Endothelial cell of umbilical vein (primary cell): Measurements from ENCODE around the gene CHST14.

Experiments used
- MYC ChIP-seq: IDR thresholded peaks from one replicate; pipeline ENCODE4 v1.6.1; 2011; ENCODE audit warnings: mild to moderate bottlenecking, low read depth, low read length
- POLR2A ChIP-seq: IDR thresholded peaks from 2 replicates; pipeline ENCODE4 v1.6.1; 2012; ENCODE audit warnings: low read depth, mild to moderate bottlenecking, control low read depth, low read length
- TF ChIP-seq, protein P1 (sequence below), 2 donors: IDR thresholded peaks; 1 replicate in 1 of 2; 2 replicates in 1 of 2; pipeline ENCODE4 v1.5.1; 2011; ENCODE audit warnings: low read length in 2 of 2, mild to moderate bottlenecking in 2 of 2, moderate library complexity in 2 of 2, control low read depth in 1 of 2, inconsistent platforms in 1 of 2, low read depth in 1 of 2; ENCODE audit not compliant: insufficient read depth in 1 of 2; ENCODE audit errors: extremely low read depth in 1 of 2

DNA sequence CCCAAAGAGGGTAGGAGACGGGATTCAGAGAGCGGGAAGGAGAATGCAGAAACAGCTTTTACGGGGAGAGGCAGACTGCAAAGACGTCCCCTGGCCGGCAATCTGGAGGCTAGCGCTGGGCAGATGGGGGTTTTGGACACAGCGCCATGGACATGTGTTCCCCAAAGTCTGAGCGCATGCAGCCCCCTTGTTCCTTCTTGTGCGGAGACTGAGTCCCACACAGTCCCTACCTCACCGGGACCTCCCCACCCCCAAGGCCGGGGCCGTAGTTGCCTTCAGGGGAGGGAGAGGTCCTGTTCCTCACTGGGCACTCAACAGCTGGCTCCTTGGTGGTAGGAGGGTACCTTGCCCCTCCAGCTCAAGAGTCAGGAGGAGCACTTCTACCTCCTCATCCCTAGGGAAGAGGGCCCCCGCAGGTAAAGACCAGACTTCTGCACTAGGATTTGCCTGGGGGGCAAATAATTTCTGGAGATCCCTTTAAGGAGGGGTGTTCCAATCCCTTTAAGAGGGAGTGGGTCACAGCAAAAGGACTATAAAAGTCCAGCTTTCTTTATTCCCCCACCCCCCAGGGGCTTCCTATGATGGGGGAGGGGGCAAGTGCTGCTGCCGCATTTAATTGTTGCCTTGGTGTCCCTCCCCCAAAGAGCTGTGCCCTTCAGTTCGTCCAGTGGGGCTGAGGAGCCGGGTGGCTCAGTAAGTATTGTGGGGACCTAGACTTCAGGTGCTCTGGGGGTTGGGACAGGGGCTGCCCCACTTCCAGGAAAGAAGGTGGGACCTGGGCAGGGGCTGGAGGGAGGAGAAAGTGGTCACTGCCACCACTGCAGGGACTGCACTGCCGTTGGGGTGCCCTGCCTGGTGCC is 33.7 kb upstream of the CHST14 start:
- TF ChIP-seq POLR2A (no peak), MYC (no peak)
- TF ChIP-seq, protein P1, sequence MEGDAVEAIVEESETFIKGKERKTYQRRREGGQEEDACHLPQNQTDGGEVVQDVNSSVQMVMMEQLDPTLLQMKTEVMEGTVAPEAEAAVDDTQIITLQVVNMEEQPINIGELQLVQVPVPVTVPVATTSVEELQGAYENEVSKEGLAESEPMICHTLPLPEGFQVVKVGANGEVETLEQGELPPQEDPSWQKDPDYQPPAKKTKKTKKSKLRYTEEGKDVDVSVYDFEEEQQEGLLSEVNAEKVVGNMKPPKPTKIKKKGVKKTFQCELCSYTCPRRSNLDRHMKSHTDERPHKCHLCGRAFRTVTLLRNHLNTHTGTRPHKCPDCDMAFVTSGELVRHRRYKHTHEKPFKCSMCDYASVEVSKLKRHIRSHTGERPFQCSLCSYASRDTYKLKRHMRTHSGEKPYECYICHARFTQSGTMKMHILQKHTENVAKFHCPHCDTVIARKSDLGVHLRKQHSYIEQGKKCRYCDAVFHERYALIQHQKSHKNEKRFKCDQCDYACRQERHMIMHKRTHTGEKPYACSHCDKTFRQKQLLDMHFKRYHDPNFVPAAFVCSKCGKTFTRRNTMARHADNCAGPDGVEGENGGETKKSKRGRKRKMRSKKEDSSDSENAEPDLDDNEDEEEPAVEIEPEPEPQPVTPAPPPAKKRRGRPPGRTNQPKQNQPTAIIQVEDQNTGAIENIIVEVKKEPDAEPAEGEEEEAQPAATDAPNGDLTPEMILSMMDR (IDR thresholded peaks at IDR 0.05; ENCODE audit: extremely low read depth in 1 of 2, insufficient read depth in 1 of 2, low read depth in 1 of 2, low read length in 2 of 2), result no peak
